ENCODE data around the gene GLYATL1.
"Not testable (repeated sequence)": the region's sequence is repeated elsewhere in the genome, so short reads cannot be mapped to it uniquely, and the experiment has no call there.

Gene GLYATL1

GRCh38 chr11:58999291-58999680, 60.0 kb downstream of the GLYATL1 start:
- no peak for DNase-seq

GRCh38 chr11:59000003-59000402, 60.7 kb downstream of the GLYATL1 start:
- no peak for DNase-seq

GRCh38 chr11:59002006-59002405, 62.7 kb downstream of the GLYATL1 start:
- DNase-seq = not testable (repeated sequence)

Measured in NCI-H1694 (cell line).